RKO (cell line): ENCODE measurements around the gene SMAP1.

ENCODE experiments used
- DNase-seq: peaks from one replicate; pipeline ENCODE4 v3.0.0-alpha.2; 2016; ENCODE audit warnings: low spot score

SMAP1 gene

GRCh38 chr6:70667711-70668498 lies at the start of gene SMAP1:
Gene SMAP1, plus strand, starts transcription at chr6:70667883. Its CDS starts 141 bp downstream, at chr6:70668024.
- peak; percentile 88 for DNase-seq

- DNase-seq: no peak
These were observed 46.9 kb upstream of the SMAP1 start for GRCh38 chr6:70620746-70621145.

DNA sequence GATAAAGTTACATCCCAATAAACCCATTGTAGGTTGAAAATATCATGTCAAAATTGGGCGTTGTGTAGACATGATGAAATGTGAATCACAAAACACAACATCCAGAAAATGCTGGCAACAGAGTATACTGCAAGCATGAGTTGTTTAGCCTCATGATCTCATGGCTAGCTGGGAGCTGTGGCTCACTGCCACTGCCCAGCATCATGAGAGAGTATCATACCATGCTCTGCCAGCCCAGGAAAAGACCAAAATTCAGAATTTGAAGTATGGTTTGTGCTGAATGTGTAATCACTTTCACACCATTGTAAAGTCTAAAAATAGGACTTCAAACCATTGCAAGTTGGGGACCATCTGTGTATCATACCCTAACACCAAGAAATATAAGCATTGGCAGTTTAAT lies 45.2 kb upstream of the SMAP1 start:
- DNase-seq: peak; percentile 44

DNA sequence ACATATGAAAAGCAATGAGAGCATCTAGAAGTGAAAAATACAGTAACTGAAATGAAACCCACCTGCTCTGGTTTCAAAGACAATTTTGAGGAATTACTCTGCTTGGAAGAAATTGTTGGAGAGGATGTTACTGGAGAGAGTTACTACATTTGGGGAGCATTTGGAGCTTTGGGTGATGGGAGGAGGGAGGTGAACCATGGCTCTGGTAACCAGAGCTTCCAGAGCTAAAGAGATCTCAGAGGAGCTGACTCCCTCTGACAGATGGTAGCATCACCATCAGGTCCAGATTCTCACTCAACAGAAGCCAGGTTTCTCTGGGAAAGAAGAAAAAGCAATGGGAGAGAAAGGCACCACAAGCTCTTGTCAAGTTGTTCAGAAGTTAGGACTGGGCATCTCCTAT lies 42.2 kb upstream of the SMAP1 start:
- no peak for DNase-seq

GRCh38 chr6:70627500-70628254 lies 40.0 kb upstream of the SMAP1 start:
- no peak for DNase-seq

DNA sequence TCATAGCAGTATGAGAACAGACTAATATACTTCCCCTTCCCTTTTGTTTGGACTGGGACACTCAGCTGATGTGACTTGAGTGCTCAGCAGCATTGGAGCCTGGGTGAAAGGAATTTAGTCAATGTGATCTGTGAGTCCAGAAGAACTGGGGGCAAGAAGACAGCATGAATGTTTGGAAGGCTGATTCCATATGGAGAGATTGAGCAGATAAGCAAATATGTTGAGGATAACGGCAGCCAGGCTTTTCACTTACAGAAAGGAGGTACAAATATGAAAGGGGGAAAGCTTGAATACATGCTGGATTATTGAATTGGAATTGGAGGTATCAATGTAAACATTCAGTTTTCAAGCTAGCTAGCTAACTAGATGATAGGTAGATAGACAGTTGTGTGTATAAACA lies 37.8 kb upstream of the SMAP1 start:
- DNase-seq: no peak

DNA sequence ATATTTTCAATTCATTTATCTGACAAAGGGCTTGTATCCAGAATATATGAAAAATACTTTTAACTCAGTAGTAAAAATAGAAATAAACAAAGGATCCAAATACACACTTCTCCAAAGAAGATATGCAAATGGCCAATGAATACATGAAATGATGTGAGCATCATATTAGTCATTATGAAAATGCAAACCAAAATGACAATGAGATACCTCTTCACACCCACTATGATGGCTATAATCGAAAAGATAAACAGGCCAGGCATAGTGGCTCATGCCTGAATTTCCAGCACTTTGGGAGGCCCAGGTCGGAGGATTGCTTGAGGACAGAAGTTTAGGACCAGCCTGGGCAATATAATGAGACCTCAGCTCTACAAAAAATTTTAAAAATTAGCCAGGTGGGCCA lies 33.8 kb upstream of the SMAP1 start:
- DNase-seq: no peak

GRCh38 chr6:70636596-70636995 lies 31.1 kb upstream of the SMAP1 start:
- DNase-seq: no peak

- no peak for DNase-seq
These were observed 29.2 kb upstream of the SMAP1 start for GRCh38 chr6:70638468-70638867.

- DNase-seq: no peak
These were observed 16.3 kb upstream of the SMAP1 start for GRCh38 chr6:70651326-70651905.

- DNase-seq: no peak
These were observed 15.5 kb upstream of the SMAP1 start for GRCh38 chr6:70652216-70652615.

DNA sequence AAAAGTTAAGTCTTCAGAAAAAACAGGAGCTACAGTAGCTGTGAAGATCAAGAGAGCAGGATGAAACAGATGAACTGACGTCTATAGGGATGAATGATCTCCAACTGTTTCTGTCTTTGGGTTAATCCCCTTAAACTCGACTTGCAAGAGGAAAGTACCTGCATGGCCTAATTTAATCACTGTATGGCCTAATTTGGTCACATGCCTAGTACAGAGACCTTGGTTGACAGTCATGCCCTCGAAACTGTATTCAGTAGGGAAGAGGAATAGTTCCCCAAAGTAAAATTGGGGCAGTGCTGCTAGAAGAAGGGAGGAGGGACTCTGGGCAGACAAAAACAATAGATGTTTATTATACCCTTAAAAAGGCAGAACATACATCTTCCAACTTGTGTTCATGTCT lies 10.0 kb upstream of the SMAP1 start:
- DNase-seq: no peak

DNA sequence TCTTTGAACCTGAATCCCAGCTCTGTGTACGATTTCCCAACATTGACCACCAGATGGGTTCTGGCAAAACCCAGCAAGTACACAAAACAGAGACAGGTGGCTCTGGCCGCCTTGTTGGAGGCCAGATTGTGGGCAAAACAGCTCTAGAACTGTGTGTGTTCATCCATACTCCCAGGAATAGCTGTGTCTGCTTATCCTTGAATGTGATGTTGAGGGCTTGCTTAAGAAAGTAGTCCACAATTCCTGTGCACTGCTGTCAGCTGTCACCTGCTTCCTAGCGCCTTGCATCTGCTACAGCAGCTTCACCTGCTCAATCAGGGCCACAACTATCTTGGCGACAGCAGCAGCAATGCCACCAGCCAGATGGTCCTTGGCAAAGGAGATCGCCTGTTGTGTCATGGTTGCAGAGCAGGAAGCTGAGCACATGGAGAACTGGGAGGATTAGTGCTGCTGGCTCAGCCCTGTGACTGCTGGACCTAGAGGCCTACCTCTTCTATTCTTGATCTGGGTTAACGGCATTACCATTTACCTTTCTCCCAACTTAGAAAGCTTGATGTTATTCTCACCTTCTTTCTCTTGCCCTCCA lies 3.7 kb upstream of the SMAP1 start:
- DNase-seq: no peak

DNA sequence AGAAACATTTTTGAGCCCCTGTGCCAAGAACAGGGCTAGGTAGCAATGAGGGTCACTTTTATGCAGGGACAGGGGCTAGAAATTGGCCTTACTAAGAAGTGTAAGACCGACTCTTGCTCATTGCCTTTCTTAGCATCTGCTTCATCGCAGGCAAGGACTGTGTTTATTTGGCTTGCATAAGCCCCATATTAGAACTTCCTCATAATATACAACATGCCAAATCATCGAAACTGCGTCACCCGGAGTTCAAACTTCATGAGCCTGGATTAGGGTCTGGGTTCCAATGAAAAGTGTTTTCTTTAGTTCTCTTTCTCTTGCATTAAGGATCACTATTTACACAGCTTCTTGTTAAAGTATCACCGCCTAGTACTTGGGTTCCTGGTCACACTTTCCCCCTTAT lies 977 bp upstream of the SMAP1 start:
- no peak for DNase-seq

DNA sequence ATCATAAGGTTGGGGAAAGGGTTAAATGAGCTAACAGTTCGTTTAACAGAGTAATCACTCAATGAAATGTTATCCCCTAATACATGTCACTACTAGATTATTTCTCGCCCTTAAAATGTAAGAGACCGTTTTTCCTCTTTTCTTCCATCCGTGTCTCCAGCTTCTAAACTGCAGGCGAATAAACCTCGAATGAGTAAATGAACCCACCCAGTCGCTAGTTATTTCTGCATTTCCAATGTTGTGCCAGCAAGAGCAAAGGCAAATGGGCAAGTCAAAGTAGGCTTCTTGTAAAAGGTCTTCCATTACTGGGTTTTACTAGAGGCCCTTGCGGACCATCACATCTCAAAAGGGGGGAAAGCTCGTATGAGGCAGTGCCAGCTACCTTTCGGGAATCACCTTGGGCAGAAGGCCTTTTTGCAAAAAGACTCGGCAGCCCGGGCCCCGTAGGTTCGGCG lies 400 bp upstream of the SMAP1 start:
- no peak for DNase-seq

DNA sequence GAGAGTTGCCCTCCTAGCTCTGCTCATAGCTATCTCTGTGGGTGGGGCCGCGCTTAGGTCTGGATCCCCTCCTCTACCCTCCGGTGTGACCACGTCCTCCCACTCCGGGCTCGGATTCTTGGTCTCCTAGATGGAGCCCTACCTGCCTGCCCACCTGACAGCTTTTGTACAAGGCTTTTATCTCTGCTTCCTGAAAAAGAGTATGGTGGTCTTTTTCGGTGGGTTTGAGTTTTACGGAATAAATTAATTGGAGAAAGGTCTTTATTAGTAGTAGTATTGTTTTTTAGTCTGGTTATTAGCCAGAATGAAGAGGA lies 773 bp downstream of the SMAP1 start:
- peak; percentile 37 for DNase-seq

- DNase-seq: peak; percentile 68
These were observed 1.4 kb downstream of the SMAP1 start for GRCh38 chr6:70669133-70669532.

GRCh38 chr6:70672549-70672948 lies 4.9 kb downstream of the SMAP1 start:
- DNase-seq: no peak

- DNase-seq: no peak
These were observed 5.4 kb downstream of the SMAP1 start for GRCh38 chr6:70673054-70673453.

DNA sequence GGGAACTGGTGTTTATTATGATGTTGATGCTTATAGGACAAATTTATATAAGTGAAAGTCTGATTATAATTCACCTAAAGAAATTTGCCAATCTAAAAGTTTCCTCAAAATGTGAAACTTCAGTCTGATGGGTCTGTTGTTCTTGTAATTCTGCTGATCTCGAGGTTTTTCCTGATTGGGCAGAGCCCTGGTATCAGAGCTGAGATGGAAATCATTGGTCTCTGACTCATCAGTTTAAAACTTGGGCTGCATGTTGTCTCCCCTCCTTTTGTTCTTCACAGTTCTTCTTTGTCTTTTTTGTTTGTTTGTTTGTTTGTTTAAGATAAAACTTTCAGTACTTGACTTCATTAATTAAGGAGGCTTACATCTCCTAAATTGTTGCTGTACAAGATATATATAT lies 5.9 kb downstream of the SMAP1 start:
- DNase-seq: no peak

- no peak for DNase-seq
These were observed 8.1 kb downstream of the SMAP1 start for GRCh38 chr6:70675822-70676221.

DNA sequence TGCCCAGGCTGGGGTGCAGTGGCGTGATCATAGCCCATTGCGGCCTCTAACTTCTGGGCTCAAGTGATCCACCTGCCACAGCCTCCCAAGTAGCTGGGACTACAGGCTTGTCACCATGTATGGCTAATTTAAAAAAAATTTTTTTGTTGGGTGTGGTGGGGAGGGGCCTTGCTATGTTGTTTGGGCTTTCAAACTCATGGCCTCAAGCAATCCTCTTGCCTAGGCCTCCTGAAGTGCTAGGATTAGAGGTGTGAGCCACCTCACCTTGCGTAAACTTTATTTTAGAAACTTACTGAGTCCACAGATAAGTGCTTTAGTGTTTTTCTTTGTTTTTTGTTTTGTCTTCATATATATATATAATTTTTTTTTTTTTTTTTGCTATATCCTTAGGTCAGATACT lies 9.1 kb downstream of the SMAP1 start:
- DNase-seq: no peak

DNA sequence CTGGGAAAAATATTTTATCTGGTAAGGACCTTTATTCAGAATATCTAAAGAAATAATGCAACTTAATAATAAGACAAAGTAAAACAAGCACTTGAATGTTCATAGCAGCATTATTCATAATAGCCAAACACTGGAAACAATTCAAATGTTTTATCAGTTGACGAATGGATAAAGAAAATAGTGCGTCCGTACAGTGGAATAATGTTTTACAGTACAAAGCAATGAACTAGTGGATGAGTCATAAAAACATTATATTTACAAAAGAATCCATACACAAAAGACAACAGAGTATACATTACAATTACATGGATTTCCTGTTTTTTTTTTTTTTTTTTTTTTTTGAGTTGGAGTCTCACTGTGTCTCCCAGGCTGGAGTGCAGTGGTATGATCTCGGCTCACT lies 12.7 kb downstream of the SMAP1 start:
- no peak for DNase-seq
